ENCODE data around the gene USF2. TPM values are rescaled to one million over a fixed set of nuclear protein-coding genes. Genes with fewer than 3 reads are reported as not detected.

The USF2 gene
- total and polyA plus RNA-seq, 2 of the 8 experiments (the other 6 are each of a cell fraction or from before 2014, with no cell fraction given), result 74.1 to 109 TPM

DNA sequence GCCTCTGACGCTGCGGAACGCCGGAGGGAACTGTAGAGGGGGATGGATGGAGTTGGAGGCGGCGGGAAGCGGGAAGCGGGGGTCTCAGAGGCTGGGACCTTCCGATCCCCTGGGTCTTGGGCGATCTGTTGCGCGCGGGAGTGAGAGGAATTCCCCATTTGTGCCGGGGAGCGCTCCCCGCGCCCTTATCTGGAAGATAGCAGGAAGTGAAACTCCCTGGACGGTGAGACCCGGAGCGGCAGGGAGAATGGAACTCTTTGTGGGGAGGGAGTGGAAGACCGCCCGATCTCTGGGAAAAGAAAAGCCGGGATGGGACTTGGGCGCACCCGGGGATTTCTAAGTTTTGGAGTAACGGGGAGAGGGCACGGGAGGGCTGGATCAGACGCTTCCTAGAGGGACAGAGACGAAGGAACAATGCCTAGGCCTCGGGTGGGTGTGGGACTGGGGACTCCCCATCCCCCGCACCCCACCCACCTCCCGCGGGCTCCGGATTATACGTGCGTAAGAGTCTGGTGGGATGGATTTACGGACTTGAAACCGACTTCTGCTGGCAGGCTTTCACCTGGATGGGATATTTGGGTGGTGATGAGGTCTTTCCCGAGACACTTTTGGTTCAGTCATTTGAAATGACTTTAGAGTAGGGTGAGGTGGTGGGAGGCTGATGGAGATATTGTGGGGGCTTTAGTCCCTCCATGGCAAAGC lies 19.5 kb upstream of the USF2 start:
- FAIRE-seq, result no peak
- Histone ChIP-seq H2BK120ac (replicated peaks; ENCODE audit: low read depth, low read length) (no peak overlapping the region), H3K9ac (replicated peaks in 1 of 4; ENCODE audit: extremely low read depth in 1 of 4, low read depth in 3 of 4, low read length in 3 of 4) (peak overlapping the region; percentile 88 to 99 (median 94)), H3K14ac (ENCODE audit: insufficient read length) (no peak overlapping the region), H3K4me3 (ENCODE audit: extremely low read depth in 1 of 4, insufficient read depth in 2 of 4, low read depth in 3 of 4, low read length in 4 of 4) (peak overlapping the region; percentile 44 to 96 (median 72)), H3K23ac (ENCODE audit: insufficient read length) (no peak overlapping the region), H2BK20ac (ENCODE audit: low read length) (no peak overlapping the region), H3K4ac (replicated peaks; ENCODE audit: insufficient read length, low read depth, low read length) (no peak overlapping the region), H2BK15ac (ENCODE audit: low read length) (0 out of 2 replicates have a peak overlapping the region, but pooled peaks have one; percentile 29), H3K56ac (replicated peaks; ENCODE audit: insufficient read length, low read depth, low read length) (peak overlapping the region; percentile 89), H3K18ac (ENCODE audit: extremely low read depth, low read length) (peak overlapping the region; percentile 95), H2BK12ac (ENCODE audit: low read depth, low read length) (peak overlapping the region; percentile 39; the same call in 1 of the 2 replicates), H2BK5ac (ENCODE audit: low read depth, low read length) (peak overlapping the region; percentile 100), H4K5ac (ENCODE audit: insufficient read length, low read depth, low read length) (peak overlapping the region; percentile 94), H3K4me2 (ENCODE audit: insufficient read depth in 1 of 2, low read depth in 2 of 2, low read length in 2 of 2) (peak overlapping the region; percentile 47 to 83), H3K4me1 (replicated peaks in 1 of 4; ENCODE audit: control insufficient read depth in 3 of 4, insufficient read depth in 4 of 4, low read length in 3 of 4) (peaks cover 0 to 14% (median 8%) of the 10 kb centered on the region in 4 experiments; a peak in 6 of 7 replicates), H3K36me3 (ENCODE audit: control insufficient read depth in 2 of 4, insufficient read depth in 4 of 4, low read length in 3 of 4) (peaks cover 9 to 19% (median 14%) of the 10 kb centered on the region in 4 experiments; a peak in 7 of 8 replicates), H3K79me1 (ENCODE audit: low read depth, low read length) (peaks cover 8% of the 10 kb centered on the region), H2AFZ (ENCODE audit: low read length) (no peak overlapping the region), H2AK5ac (ENCODE audit: low read depth, low read length) (peak overlapping the region; percentile 40; the same call in 1 of the 2 replicates), H3K27ac (ENCODE audit: low read depth, low read length) (peak overlapping the region; percentile 100), H3K9me3 (ENCODE audit: insufficient read depth in 2 of 2, low read depth in 1 of 2, low read length in 1 of 2) (no peaks in the 10 kb centered on the region), H4K20me1 (replicated peaks in 1 of 2; ENCODE audit: control insufficient read depth in 1 of 2, insufficient read depth in 2 of 2, low read length in 2 of 2) (peaks cover 21 to 26% of the 10 kb centered on the region in 2 experiments), H4K8ac (ENCODE audit: extremely low read depth, insufficient read depth, low read length) (peak overlapping the region; percentile 99), H4K91ac (replicated peaks; ENCODE audit: insufficient read length, low read length) (peak overlapping the region; percentile 77), H3K27me3 (replicated peaks in 1 of 4; ENCODE audit: control insufficient read depth in 3 of 4, extremely low read depth in 1 of 4, insufficient read depth in 3 of 4, low read length in 3 of 4) (no peaks in the 10 kb centered on the region), H3K79me2 (ENCODE audit: control insufficient read depth in 1 of 2, insufficient read depth in 2 of 2, low read length in 2 of 2) (peaks cover 10 to 37% of the 10 kb centered on the region in 2 experiments), H3K23me2 (ENCODE audit: low read depth, low read length) (peaks cover 10% of the 10 kb centered on the region; the same call in 1 of the 2 replicates)
- WGBS, 2 experiments (ENCODE audit: extremely low coverage in 1 of 2, insufficient coverage in 1 of 2, insufficient read length in 1 of 2, insufficient replicate concordance in 2 of 2, low coverage in 1 of 2, low lambda C conversion rate in 2 of 2, missing lambda C conversion rate in 1 of 2), result 2% methylated on average over 37 of the region's 39 CpGs; no CpG with 5 or more reads in 1 of the 2 experiments
- no peak for TF ChIP-seq SAP30 (IDR thresholded peaks at IDR 0.05; ENCODE audit: insufficient read depth, insufficient replicate concordance, low read length)
- TF ChIP-seq TAF1 (IDR thresholded peaks at IDR 0.05; ENCODE audit: low read depth, low read length), result no peak
- CTCF ChIA-PET (ENCODE audit: partially characterized antibody), result no interaction called here
- no peak for DNase-seq (ENCODE audit: low read depth in 1 of 2, low spot score in 2 of 2)
- POLR2A ChIA-PET (ENCODE audit: partially characterized antibody), result interaction anchor here (1.0 to 9.8 kb wide), 6 partner anchors 8 to 106 kb away, joined by 3 to 146 read pairs (median 5); partner anchors contain the start of gene USF2

Measured in H1 (cell line).